Measurements from ENCODE around the gene GLIS1.

GLIS1 gene

DNA sequence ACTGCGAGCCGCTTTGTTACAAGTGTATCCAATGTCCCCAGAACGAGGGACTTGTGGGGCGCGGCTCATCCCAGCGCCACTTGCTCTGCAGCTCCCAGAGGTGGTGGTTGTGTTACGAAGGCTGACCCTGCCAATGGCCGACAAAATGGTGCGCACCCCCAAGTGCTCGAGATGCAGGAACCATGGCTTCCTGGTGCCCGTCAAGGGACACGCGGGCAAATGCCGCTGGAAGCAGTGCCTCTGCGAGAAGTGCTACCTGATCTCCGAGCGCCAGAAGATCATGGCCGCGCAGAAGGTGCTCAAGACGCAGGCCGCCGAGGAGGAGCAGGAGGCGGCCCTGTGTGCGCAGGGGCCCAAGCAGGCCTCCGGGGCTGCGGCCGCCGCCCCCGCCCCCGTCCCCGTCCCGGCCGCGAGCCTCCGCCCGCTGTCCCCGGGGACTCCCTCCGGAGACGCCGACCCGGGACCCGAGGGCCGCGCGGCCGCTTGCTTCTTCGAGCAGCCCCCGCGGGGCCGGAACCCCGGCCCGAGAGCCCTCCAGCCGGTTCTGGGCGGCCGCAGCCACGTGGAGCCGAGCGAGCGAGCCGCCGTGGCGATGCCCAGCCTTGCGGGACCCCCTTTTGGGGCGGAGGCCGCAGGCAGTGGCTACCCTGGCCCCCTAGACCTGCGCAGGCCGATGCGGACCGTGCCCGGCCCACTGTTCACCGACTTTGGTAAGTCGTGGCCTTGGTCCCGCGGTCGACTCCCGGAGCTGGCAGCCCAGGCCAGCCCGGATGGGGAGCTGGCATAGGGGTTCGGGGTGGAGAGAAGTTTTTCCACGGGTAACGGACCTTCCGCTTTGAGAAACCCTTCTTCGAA, 279.4 kb downstream of the GLIS1 start, which contains the start of gene DMRTB1:
TSS of gene DMRTB1 (plus strand) at position 79 of the 855 bp plus-strand sequence. CDS start at position 134, 55 bp downstream.
- ChIA-PET POLR2A (no interaction called here), CTCF (interaction anchor here (0.9 kb wide), 1 partner anchor 10 kb away, joined by 3 read pairs; no protein-coding TSS in a partner anchor)
- TF ChIP-seq FOXA1 (IDR thresholded peaks at IDR 0.05) (no peak), BHLHE40 (IDR thresholded peaks at IDR 0.05; ENCODE audit: borderline replicate concordance) (no peak), ZNF384 (IDR thresholded peaks at IDR 0.05) (no peak), ELF4 (IDR thresholded peaks at IDR 0.05) (no peak), SUZ12 (IDR thresholded peaks at IDR 0.05) (no peak), SP1 (IDR thresholded peaks at IDR 0.05) (no peak), CTBP1 (IDR thresholded peaks at IDR 0.05; ENCODE audit: borderline replicate concordance) (no peak), HDGF (IDR thresholded peaks at IDR 0.05; ENCODE audit: borderline replicate concordance) (no peak), NFRKB (IDR thresholded peaks at IDR 0.05) (no peak), FOXM1 (IDR thresholded peaks at IDR 0.05; ENCODE audit: borderline replicate concordance) (no peak)
- no peak for DNase-seq (ENCODE audit: extremely low spot score)

DNA sequence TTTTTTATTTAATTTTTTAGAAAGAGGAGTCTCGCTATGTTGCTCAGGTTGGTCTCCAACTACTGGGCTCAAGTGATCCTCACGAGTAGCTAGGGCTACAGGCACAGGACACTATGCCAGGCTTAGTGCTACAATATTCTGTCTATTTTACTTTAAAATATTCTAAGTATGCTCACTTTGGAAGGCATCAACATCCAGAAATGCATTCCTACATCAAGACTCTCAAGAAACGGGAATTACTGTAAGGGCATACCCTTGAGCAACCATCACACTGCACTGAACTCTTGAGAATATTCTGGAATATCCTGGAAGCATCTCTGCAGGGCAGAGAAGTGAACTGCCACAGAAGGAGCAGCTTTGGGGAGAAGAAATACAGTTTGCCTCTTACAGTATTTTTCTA, 280.3 kb downstream of the GLIS1 start:
- TF ChIP-seq ELF4 (IDR thresholded peaks at IDR 0.05): no peak
- no peak for TF ChIP-seq FOXA1 (IDR thresholded peaks at IDR 0.05)
- no peak for TF ChIP-seq FOXK2 (IDR thresholded peaks at IDR 0.05)
- TF ChIP-seq LEF1 (IDR thresholded peaks at IDR 0.05; ENCODE audit: borderline replicate concordance): no peak
- TF ChIP-seq FOXM1 (IDR thresholded peaks at IDR 0.05; ENCODE audit: borderline replicate concordance): no peak
- TF ChIP-seq ZNF384 (IDR thresholded peaks at IDR 0.05): no peak
- no peak for TF ChIP-seq CTBP1 (IDR thresholded peaks at IDR 0.05; ENCODE audit: borderline replicate concordance)
- no peak for TF ChIP-seq HDGF (IDR thresholded peaks at IDR 0.05; ENCODE audit: borderline replicate concordance)
- TF ChIP-seq SP1 (IDR thresholded peaks at IDR 0.05): no peak
- TF ChIP-seq TARDBP (IDR thresholded peaks at IDR 0.05): no peak
- TF ChIP-seq SUZ12 (IDR thresholded peaks at IDR 0.05): no peak
- no peak for TF ChIP-seq ARNT (IDR thresholded peaks at IDR 0.05)
- TF ChIP-seq, protein P1, sequence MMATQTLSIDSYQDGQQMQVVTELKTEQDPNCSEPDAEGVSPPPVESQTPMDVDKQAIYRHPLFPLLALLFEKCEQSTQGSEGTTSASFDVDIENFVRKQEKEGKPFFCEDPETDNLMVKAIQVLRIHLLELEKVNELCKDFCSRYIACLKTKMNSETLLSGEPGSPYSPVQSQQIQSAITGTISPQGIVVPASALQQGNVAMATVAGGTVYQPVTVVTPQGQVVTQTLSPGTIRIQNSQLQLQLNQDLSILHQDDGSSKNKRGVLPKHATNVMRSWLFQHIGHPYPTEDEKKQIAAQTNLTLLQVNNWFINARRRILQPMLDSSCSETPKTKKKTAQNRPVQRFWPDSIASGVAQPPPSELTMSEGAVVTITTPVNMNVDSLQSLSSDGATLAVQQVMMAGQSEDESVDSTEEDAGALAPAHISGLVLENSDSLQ (IDR thresholded peaks at IDR 0.05): no peak
- TF ChIP-seq L3MBTL2 (conservative IDR thresholded peaks at IDR 0.05): no peak
- no peak for TF ChIP-seq BHLHE40 (IDR thresholded peaks at IDR 0.05; ENCODE audit: borderline replicate concordance)
- TF ChIP-seq NFRKB (IDR thresholded peaks at IDR 0.05): no peak
- ChIA-PET POLR2A (no interaction called here), CTCF (interaction anchor here (0.9 kb wide), 1 partner anchor 9 kb away, joined by 3 read pairs; no protein-coding TSS in a partner anchor)
- DNase-seq (ENCODE audit: extremely low spot score): no peak
